Mononuclear cell (primary cell): Measurements from ENCODE around the gene PTPN1. TPM values are rescaled to one million over a fixed set of nuclear protein-coding genes. Genes with fewer than 3 reads are reported as not detected.
"Not testable (repeated sequence)": the region's sequence is repeated elsewhere in the genome, so short reads cannot be mapped to it uniquely, and the experiment has no call there.

Experiments
- H3K27me3 ChIP-seq: 2 replicates; pipeline ENCODE4 v1.6.0; 2011; ENCODE audit warnings: low read length, control low read depth; ENCODE audit not compliant: insufficient read depth
- H3K4me1 ChIP-seq: 2 replicates; pipeline ENCODE4 v1.5.1; 2011; ENCODE audit warnings: mild to moderate bottlenecking, low read length, control low read depth; ENCODE audit not compliant: insufficient read depth
- H3K4me3 ChIP-seq: 2 replicates; pipeline ENCODE4 v1.5.1; 2011; ENCODE audit warnings: mild to moderate bottlenecking, low read length, moderate library complexity
- H3K9me3 ChIP-seq: 2 replicates; pipeline ENCODE4 v1.5.1; 2011; ENCODE audit warnings: low read depth, mild to moderate bottlenecking, control low read depth, low read length
- total RNA-seq: library from RNA; depleted of rRNA; stranded (reverse); fragments of >200 nt; gene quantifications from one replicate; pipeline ENCODE4 v1.2.3, GENCODE V29; 2012

Gene PTPN1
- total RNA-seq, 1 donor = 86.0 TPM

DNA sequence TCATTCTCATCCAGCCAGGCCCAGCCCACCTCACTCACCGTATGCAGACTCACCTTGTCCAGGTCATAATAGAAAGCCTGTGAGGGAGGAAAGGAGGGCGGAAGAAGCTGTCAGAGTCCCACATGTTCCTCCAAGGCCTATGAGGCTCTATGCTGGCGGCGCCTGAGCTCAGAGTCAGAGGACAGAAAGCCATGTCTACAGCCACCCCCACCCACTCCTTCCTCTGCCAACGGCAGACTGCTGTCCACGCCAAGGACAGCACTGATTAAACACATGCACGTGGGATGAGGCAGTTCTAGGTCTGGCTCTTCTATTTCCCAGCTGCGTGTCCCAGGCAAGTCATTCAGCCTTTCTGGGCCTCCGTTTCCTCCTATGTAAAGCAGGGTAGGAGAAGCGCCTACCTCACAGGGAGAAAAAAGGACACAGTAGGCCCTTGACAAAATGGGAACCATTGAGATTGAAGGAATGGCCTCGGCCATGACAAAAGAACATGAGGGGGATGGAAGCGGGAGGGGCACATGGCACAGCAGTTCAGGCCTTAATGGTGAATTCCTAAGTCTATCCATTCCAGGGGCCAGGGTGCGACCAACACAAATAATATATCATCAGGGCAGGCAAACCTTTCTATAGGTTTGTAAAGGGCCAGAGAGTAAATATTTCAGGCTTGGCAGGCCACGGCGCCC, 101.1 kb downstream of the PTPN1 start:
- Histone ChIP-seq H3K27me3 (no peaks in the 10 kb centered on the region), H3K4me3 (no peak overlapping the region), H3K4me1 (no peaks in the 10 kb centered on the region), H3K9me3 (no peaks in the 10 kb centered on the region)

GRCh38 chr20:50613438-50614169, 103.4 kb downstream of the PTPN1 start:
- Histone ChIP-seq H3K9me3 (no peaks in the 10 kb centered on the region), H3K27me3 (no peaks in the 10 kb centered on the region), H3K4me1 (no peaks in the 10 kb centered on the region), H3K4me3 (no peak overlapping the region)

- Histone ChIP-seq H3K4me1 (no peaks in the 10 kb centered on the region), H3K27me3 (no peaks in the 10 kb centered on the region), H3K9me3 (no peaks in the 10 kb centered on the region), H3K4me3 (no peak overlapping the region)
These were observed 105.2 kb downstream of the PTPN1 start for GRCh38 chr20:50615407-50615806.

DNA sequence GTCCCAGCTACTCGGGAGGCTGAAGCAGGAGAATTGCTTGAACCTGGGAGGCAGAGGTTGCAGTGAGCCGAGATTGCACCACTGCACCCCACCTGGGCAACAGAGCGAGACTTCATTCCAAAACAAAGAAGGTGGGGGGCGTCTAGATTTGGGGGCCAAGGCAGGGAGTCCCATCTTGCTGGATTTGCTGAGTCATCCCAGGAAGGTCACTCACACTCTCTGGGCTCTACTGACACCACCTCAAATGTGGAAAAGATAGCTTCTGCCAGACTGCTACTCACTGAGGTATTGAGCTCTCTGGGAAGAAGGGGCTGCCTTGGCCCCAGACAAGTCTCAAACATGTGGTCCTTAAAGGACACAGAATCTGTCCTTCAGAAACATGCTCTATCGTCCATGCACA, 106.8 kb downstream of the PTPN1 start:
- H3K27me3 ChIP-seq = no peaks in the 10 kb centered on the region
- H3K4me1 ChIP-seq = no peaks in the 10 kb centered on the region
- H3K4me3 ChIP-seq = no peak overlapping the region
- H3K9me3 ChIP-seq = no peaks in the 10 kb centered on the region

DNA sequence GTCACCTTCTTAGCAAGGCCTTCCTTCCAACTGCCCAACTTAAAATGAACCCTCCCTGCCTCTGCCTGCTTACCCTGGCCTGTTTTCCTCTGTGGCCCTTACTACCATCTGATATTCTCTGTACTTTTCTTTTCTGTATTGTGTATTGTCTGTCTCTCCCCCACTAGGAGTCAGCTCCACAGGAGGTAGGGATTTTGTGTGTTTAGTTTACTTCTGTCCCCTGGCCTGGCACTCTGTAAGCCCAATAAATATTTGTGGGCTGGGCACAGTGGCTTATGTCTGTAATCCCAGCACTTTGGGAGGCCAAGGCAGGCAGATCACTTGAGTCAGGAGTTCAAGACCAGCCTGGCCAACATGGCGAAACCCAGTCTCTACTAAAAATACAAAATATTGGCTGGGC, 108.4 kb downstream of the PTPN1 start:
- no peaks in the 10 kb centered on the region for H3K9me3 ChIP-seq
- no peak overlapping the region for H3K4me3 ChIP-seq
- no peaks in the 10 kb centered on the region for H3K4me1 ChIP-seq
- H3K27me3 ChIP-seq = no peaks in the 10 kb centered on the region

- H3K27me3 ChIP-seq, H3K9me3 ChIP-seq, H3K4me1 ChIP-seq, H3K4me3 ChIP-seq: not testable (repeated sequence)
These were observed 110.3 kb downstream of the PTPN1 start for GRCh38 chr20:50620459-50620858.

DNA sequence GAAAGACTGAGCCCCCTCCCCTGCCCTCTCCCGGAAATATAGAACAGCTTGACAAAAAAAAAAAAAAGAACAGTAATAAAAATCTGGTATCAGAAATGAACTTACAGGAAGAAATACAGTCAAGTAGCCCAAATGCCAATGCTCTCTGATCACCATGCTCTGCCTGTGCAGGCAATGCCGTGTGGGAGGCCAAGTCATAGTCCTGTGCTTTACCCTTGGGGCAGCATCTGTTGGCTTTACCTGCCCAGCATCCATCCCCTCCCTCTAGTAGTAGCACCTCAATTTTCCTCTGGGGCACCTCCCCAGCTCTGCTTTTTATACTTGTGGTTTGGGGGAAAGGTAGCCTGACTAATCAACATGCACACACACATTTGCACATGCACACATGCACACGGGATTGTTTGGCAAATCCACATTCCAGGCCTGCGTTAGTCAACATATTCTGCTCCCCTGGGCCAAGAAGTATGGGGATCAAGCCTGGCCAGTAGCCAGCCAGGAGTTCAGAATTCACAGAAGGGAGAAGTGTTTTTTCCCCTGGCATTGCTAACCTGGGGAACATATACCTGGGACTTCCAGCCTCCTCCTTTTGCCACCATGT, 111.0 kb downstream of the PTPN1 start:
- H3K27me3 ChIP-seq = no peaks in the 10 kb centered on the region
- no peaks in the 10 kb centered on the region for H3K9me3 ChIP-seq
- no peaks in the 10 kb centered on the region for H3K4me1 ChIP-seq
- H3K4me3 ChIP-seq = no peak overlapping the region

GRCh38 chr20:50624351-50625016, 114.3 kb downstream of the PTPN1 start:
- no peaks in the 10 kb centered on the region for H3K9me3 ChIP-seq
- no peaks in the 10 kb centered on the region for H3K4me1 ChIP-seq
- no peaks in the 10 kb centered on the region for H3K27me3 ChIP-seq
- no peak overlapping the region for H3K4me3 ChIP-seq

DNA sequence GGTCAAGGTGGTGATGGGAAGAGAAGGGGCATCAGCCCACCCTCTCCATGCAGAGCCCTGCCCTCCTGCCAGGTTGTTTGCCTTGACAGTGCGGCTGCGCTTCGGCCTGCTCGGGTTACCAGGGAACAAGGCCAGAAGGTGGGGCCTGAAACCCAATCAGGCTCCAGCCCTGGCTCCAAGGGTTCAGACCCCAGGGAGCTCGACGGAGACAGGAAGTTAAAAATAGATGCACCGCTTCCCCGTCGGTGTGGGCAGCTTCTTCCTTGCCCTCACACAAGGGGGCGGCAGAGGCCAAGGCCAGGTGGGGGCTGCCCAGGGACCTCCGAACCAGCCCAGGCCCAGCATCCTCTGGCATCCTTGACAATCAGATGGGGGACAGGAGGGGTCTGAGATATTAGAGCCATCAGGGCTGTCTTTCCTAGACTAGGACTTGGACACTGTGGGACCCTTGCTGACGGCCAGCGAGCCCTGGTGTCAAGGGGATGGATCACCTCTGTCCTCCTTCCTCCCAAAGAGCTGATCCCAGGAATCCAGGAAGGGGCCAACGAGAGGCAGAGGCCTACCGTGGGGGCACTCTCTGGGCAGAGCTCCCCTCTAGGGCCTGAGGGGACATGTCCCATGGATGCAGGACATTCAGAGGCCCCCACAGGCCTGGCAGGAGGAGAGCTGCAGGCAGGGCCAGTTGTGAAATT, 115.9 kb downstream of the PTPN1 start:
- no peak overlapping the region for H3K4me3 ChIP-seq
- no peaks in the 10 kb centered on the region for H3K9me3 ChIP-seq
- no peaks in the 10 kb centered on the region for H3K27me3 ChIP-seq
- H3K4me1 ChIP-seq = no peaks in the 10 kb centered on the region

DNA sequence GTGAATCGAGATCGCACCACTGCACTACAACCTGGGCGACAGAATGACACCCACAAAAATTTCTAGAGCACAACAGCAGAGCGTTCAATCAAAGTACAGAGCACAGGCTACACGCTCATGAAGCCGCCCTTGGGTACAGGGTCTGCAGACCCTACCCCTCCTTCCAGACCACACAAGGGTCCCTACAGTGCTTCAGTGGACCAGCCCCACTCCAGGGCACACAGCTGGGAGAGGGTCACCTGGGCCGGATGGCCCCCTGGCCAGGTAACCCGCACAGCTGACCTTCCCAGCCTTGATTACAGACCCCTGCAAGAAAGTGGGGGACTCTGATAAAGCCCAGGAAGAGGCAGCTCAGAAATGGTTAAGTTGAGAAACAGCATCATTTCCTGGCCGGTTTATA, 117.6 kb downstream of the PTPN1 start:
- no peaks in the 10 kb centered on the region for H3K27me3 ChIP-seq
- H3K4me1 ChIP-seq = no peaks in the 10 kb centered on the region
- H3K9me3 ChIP-seq = no peaks in the 10 kb centered on the region
- H3K4me3 ChIP-seq = no peak overlapping the region

GRCh38 chr20:50628332-50628731, 118.1 kb downstream of the PTPN1 start:
- Histone ChIP-seq H3K4me3 (no peak overlapping the region), H3K4me1 (no peaks in the 10 kb centered on the region), H3K9me3 (no peaks in the 10 kb centered on the region), H3K27me3 (no peaks in the 10 kb centered on the region)

- Histone ChIP-seq H3K9me3 (no peaks in the 10 kb centered on the region), H3K27me3 (no peaks in the 10 kb centered on the region), H3K4me1 (no peaks in the 10 kb centered on the region), H3K4me3 (no peak overlapping the region)
These were observed 118.9 kb downstream of the PTPN1 start for GRCh38 chr20:50628853-50629669.

DNA sequence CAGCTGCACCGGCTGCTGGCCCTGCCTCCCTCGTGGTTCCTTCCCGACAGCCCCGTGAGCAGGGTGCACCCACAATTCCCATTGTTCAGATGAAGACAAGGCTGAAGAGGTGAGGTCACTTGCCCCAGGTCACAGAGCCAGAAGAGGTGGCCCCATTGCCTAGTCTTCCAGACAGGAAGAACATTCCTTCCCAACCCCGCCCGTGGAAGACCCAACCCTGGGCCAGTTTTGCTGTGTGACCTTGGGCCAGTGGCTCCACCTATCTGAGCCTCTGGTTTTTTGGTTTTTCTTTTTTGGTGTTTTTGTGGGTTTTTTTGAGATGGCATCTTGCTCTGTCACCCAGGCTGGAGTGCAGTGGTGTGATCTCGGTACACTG, 119.5 kb downstream of the PTPN1 start:
- no peak overlapping the region for H3K4me3 ChIP-seq
- no peaks in the 10 kb centered on the region for H3K9me3 ChIP-seq
- no peaks in the 10 kb centered on the region for H3K27me3 ChIP-seq
- no peaks in the 10 kb centered on the region for H3K4me1 ChIP-seq

GRCh38 chr20:50630578-50631263, 120.5 kb downstream of the PTPN1 start:
- Histone ChIP-seq H3K9me3 (no peaks in the 10 kb centered on the region), H3K27me3 (no peaks in the 10 kb centered on the region), H3K4me1 (no peaks in the 10 kb centered on the region), H3K4me3 (no peak overlapping the region)
